GM12891 (cell line): ENCODE data around the gene TYRP1.

ENCODE experiments used
- POLR2A ChIP-seq: IDR thresholded peaks from 2 replicates; pipeline ENCODE4 v1.6.1; 2011; ENCODE audit warnings: low read depth, low read length, control low read depth
- POU2F2 ChIP-seq: IDR thresholded peaks from 2 replicates; pipeline ENCODE4 v1.6.1; 2011; ENCODE audit warnings: low read depth, mild to moderate bottlenecking, control low read depth, low read length, moderate library complexity
- TAF1 ChIP-seq: IDR thresholded peaks from 2 replicates; pipeline ENCODE4 v1.6.1; 2011; ENCODE audit warnings: low read depth, low read length, control low read depth

GRCh38 chr9:12681620-12682019, 11.6 kb upstream of the TYRP1 start:
- no peak for TF ChIP-seq POLR2A
- TF ChIP-seq TAF1, result no peak
- TF ChIP-seq POU2F2, result no peak
